ENCODE data around the gene NCCRP1. TPM values are rescaled to one million over a fixed set of nuclear protein-coding genes. Genes with fewer than 3 reads are reported as not detected.
"Not testable (repeated sequence)": the region's sequence is repeated elsewhere in the genome, so short reads cannot be mapped to it uniquely, and the experiment has no call there.

NCCRP1 gene
- total RNA-seq, 1 donor from 2014 or later = 11.7 TPM

DNA sequence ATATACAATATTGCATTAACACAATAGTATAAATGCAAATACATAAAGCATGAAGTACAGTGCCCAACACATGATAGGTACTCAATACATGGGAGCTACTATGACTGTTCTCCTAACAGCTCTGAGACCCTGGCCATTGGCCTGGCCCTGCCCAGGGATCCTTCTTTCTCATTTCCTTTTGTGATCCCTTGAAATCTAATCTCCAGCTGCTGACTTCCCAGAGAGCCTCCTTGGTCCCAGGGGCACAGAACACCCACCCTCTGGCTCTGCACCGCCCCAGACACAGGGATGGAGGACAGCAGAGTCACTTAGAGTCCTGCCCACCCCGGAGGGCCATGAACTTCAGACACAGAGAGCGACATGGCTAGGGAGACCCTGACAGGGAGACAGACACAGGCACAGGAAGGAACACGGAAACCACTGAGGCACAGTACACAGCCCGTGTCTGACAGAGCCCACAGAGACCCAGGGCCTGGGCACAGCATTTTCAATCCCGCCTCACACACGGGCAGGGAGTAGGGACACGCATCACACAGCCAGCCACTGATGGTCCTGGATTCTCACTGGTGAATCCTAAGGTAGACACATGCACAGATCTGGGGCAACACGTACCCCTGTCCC, 11.5 kb downstream of the NCCRP1 start:
- DNase-seq = no peak

GRCh38 chr19:39209196-39209595, 12.4 kb downstream of the NCCRP1 start:
- no peak for DNase-seq

DNA sequence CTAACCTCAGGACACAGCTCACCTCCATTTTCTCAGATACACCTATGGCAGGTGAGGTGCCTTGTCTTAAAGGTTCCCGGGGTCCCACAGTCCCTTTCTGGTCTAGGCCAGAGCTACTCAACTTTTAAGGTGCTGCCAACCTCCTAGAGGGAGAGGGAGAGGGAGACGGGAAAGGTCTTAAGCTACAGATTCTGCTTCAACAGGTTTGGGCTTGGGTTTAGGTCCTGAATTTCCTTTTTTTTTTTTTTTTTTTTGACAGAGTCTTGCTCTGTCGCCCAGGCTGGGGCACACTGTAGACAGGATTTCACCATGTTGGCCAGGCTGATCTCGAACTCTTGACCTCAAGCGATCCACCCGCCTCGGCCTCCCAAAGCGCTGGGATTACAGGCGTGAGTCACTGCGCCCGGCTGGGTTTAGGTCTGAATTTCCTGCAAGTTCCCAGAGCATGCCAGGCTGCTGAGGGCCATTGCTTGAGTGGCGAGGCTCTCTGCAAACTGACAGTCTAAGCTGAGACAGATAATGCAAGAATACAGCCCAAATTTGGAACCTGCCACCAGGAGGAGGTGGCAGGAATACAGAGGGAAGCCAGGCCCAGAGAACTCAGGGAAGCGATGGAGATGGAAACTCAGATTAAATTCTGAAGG, 15.1 kb downstream of the NCCRP1 start:
- DNase-seq = no peak

DNA sequence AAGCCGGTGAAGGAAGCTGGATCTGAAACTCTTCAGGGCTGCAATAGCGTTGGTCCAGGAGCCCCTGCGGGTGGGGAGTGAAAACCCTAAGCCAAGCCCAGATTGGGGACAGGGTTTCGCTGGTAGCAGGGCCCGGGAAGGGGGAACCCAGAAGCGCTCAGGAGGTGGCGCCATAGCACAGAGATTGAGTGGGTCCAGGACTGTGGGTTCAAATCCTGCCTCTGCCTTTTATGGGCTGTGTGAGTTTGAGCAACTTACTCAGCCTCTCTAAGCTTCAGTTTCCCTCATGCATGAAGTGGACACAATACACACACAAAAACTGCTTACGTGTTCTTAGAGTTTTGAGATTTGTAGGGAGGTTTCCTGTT, 15.6 kb downstream of the NCCRP1 start:
- DNase-seq = no peak

- not testable (repeated sequence) for DNase-seq
Measured at GRCh38 chr19:39215323-39215722, 18.6 kb downstream of the NCCRP1 start.

GRCh38 chr19:39217094-39217493, 20.3 kb downstream of the NCCRP1 start:
- no peak for DNase-seq

DNA sequence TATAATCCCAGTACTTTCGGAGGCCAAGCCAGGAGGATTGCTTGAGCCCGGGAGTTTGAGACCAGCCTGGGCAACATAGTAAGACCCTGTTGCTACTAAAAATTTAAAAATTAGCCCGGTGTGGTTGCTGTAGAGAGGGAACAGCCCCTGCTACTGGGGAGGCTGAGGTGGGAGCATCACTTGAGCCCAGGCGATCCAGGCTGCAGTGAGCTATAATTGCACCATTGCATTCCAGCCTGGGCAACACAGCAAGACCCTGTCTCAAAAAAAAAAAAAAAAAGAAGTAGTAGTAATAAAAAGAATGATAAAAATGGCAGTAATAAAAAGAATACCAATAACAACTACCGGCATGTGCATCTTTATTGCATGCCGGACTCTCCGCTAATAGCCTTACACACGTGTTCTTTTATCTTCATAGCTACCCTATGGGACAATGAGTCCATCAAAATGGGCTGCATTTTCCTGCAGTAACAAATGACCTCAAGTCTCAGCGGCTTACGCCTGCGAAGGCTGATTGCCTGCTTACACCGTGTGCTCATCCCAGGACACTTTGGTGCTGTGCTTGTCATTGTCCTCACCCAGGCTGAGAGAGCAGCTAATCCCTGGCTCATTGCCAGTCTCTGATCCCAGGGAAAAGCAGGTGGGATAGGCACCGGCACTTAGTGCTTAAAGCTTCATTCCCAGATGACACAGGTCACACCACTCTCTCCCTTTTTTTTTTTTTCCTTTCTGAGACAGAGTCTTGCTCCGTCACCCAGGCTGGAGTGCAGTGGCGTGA, 21.7 kb downstream of the NCCRP1 start:
- no peak for DNase-seq

GRCh38 chr19:39219108-39219507, 22.3 kb downstream of the NCCRP1 start:
- DNase-seq = not testable (repeated sequence)

GRCh38 chr19:39223703-39224279, 27.0 kb downstream of the NCCRP1 start:
- no peak for DNase-seq

GRCh38 chr19:39224910-39225309, 28.1 kb downstream of the NCCRP1 start:
- DNase-seq = no peak

DNA sequence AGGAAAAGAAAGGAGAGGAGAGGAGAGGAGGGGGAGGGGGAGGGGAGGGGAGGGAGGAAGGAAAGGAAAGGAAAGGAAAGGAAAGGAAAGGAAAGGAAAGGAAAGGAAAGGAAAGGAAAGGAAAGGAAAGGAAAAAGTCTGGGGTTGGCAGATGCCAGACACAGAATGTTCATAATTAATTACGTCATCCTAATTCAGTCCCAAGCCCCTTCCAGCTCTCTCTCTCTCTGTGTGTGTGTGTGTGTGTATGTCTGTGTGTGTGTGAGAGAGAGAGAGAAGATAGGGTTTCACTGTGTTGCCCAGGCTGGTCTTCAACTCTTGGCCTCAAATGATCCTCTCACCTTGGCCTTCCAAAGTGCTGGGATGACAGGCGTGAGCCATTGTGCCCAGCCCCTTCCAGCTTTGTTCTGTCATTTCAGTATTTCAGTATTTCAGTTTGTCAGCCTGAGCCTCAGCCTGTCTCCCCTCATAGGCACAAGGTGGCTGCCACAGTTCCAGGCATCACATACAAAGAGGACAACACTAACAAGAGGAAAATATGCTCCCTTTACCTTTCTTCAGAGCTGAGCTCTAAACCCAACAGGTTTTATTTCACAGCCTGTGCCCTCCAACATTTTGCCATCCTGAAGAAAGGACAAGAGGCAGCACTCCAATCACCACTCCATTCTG, 33.5 kb downstream of the NCCRP1 start:
- DNase-seq = no peak

- DNase-seq = no peak
Measured at GRCh38 chr19:39232708-39233107, 35.9 kb downstream of the NCCRP1 start.

- no peak for DNase-seq
Measured at GRCh38 chr19:39236527-39236926, 39.8 kb downstream of the NCCRP1 start.

DNA sequence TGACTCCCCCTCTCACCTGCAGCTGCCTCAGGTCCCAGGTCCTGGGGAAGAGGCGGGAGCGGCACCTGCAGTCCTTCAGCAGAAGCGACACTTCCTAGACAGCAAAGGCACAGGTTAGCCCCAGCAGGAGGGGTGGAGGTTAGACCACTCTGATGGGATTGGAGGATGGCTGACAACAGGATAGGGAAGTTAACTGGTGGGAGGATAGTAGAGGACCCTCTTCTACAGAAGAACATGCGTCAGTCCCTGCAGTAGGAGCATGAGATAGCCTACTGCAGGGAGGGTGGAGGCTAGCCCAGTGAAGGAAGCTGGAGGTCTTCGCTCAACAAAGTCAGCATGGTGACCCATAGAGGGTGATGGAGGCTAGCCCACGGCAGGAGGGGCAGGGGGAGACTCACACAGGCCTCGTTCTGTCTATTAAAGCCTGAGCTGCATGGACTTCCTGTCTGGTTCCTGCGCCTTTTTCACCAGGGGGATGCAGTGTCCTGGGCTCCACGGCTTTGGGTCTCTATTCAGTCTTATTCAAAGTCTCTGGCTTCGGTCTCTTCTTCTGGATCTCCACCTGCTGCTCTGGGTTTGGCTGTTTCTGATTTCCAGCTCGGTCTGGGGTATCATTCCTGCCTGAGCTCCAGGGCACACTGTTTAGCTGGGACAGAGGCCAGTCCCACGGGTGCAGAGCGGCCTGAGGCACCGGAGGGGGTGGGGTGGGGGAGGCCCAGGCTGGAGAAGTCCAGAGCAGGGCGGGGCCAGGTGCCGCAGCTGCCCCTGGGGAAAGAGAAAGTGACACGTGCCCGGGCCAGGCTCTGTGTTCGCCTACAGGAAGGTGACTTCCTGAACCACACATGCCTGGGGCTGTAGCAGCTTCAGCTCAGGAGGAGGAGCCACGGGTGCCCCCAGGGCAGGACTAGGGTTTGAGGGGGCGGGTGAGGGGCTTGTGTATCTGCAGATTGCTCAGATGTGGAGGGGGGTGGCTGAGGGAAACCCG, 40.7 kb downstream of the NCCRP1 start:
- no peak for DNase-seq

DNA sequence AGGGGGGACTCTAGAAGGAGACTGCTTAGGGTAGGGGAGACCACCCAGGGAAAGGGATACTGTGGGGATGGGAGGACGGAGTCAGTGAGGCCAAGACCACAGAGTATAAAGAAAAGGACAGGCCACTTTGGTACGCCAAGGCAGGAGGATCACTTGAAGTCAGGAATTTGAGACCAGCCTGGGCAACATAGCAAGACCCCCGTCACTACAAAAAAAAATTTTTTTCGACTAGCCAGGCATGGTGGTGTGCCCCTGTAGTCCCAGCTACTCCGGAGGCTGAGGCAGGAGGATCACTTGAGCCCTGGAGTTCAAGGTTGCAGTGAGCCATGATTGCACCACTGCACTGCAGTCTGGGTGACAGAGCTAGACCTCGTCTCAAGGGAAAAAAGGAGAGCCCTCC, 41.4 kb downstream of the NCCRP1 start:
- no peak for DNase-seq

DNA sequence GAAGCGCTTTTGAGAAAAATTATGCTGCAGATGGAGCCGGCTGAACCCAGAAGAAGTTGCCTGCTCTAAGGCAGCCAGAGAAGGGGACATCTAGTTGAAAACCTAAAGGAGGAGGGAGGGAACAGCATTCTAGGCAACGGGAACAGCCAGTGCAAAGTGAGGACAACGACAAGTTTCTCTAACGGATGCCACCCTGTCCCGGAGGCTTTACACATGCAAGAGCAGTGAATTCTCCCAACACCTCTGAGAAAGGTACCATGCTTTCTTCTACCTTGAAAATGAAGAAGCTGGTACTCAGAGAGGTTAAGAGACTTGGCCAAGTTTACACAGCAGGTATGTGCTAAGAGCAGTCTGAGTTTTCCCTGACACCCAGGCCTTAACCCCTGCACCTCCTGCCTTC, 42.2 kb downstream of the NCCRP1 start:
- no peak for DNase-seq

GRCh38 chr19:39240421-39240820, 43.7 kb downstream of the NCCRP1 start:
- no peak for DNase-seq

- not testable (repeated sequence) for DNase-seq
Measured at GRCh38 chr19:39243741-39244140, 47.0 kb downstream of the NCCRP1 start.

- not testable (repeated sequence) for DNase-seq
Measured at GRCh38 chr19:39244410-39245100, 47.8 kb downstream of the NCCRP1 start, which contains the start of gene IFNL3. Gene IFNL3, minus strand, starts transcription at chr19:39245006. Its CDS starts 39 bp downstream, at chr19:39244967.

DNA sequence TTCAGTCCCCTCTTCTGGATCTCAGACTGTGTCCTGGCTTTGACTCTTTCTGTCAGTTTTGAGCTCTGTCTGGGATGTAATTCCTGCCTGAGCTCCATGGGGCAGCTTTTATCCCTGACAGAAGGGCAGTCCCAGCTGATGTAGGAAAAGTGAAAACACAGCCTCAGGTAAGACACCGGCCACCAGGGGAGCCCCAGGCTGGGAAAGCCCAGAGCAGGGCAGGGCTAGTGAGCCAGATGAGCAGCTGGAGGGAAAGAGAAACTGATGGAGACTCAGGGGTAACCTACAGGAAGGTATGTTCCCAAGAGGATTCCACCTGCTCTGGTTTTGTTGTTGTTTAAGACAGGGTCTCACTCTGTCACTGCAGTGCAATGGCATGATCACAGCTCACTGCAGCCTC, 48.4 kb downstream of the NCCRP1 start:
- not testable (repeated sequence) for DNase-seq
